Body of pancreas (tissue), 4 donors: ENCODE results near the gene BCOR. TPM values are rescaled to one million over a fixed set of nuclear protein-coding genes. Genes with fewer than 3 reads are reported as not detected.
A peak's percentile ranks its signal among the peaks of the same experiment; 100 is the strongest.

Experiments used
- ATAC-seq: fragments of 150-250 bp; one replicate; pipeline ENCODE4 v1.9.1; 2016
- DNase-seq, 4 donors: peaks; one replicate each; pipeline ENCODE4 v3.0.0-alpha.2; 2019
- H3K27ac ChIP-seq, 4 donors: fragments of 200-600 bp; sonication (generic); 1 replicate in 3 of 4; 2 replicates in 1 of 4; pipeline versions ENCODE4 v1.5.1 to v1.6.1; 2016 to 2019; ENCODE audit warnings: mild to moderate bottlenecking in 1 of 4, mixed read lengths in 1 of 4, moderate library complexity in 1 of 4
- H3K27me3 ChIP-seq, 2 donors: fragments of 200-600 bp; sonication (generic); one replicate each; pipeline ENCODE4 v1.6.0; 2016; ENCODE audit warnings: mild to moderate bottlenecking in 1 of 2
- H3K36me3 ChIP-seq, 2 donors: fragments of 200-600 bp; sonication (generic); replicated peaks in 1 of 2; 2 replicates each; pipeline ENCODE4 v1.5.1; 2016; ENCODE audit warnings: low read depth in 2 of 2; ENCODE audit not compliant: insufficient read depth in 1 of 2
- H3K4me1 ChIP-seq: fragments of 200-600 bp; sonication (generic); one replicate; pipeline ENCODE4 v1.6.0; 2016
- H3K4me3 ChIP-seq, 2 donors: fragments of 200-600 bp; sonication (generic); 1 replicate in 1 of 2; 2 replicates in 1 of 2; pipeline ENCODE4 v1.5.1; 2016 to 2019
- H3K9me3 ChIP-seq, 3 donors: fragments of 200-600 bp; sonication (generic); 1 replicate in 2 of 3; 2 replicates in 1 of 3; pipeline ENCODE4 v1.5.1; 2016
- CTCF ChIP-seq, 7 experiments: fragments of 450-650 bp in 4 of 7; fragments of 200-600 bp in 3 of 7; sonication (generic) in 3 of 7; IDR thresholded peaks; one replicate each; pipeline ENCODE4 v1.5.1; 2016 to 2019; ENCODE audit warnings: antibody characterized with exemption in 7 of 7
- POLR2A ChIP-seq, 3 donors: fragments of 450-650 bp; IDR thresholded peaks; one replicate each; pipeline ENCODE4 v1.6.1; 2016; ENCODE audit warnings: antibody characterized with exemption in 3 of 3, mild to moderate bottlenecking in 2 of 3
- WGBS, 2 donors: methylation state at CpG; one replicate each; pipeline ENCODE4 v1.1.5; 2017; 5-methylcytosine and 5-hydroxymethylcytosine counted together
- intact Hi-C: fragments of 100-400 bp; cut with DNase I; formaldehyde crosslinking; loops from one replicate; pipeline ENCODE4 v1.15.1; 2023
- total RNA-seq, 2 donors: library from RNA; depleted of rRNA; stranded (reverse); fragments of >200 nt; gene quantifications; one replicate each; pipeline ENCODE4 v1.1.0, GENCODE V29; 2016

The BCOR gene
- total RNA-seq: 10 to 100 TPM; 13.2 to 23.6 TPM

- H3K4me3 ChIP-seq: peak within 1 kb of the TSS; percentile 18 to 39
- intact Hi-C loops: loop anchor here (10.0 kb wide), 1 partner anchor 57 kb away; no protein-coding TSS in a partner anchor
- H3K27ac ChIP-seq: peak within 1 kb of the TSS; percentile 83 to 94 (median 90)
- 0% methylated on average over 44 of the region's 98 CpGs; no CpG with 5 or more reads in 1 of the 2 donors for WGBS, 2 donors
- TF ChIP-seq CTCF (IDR thresholded peaks at IDR 0.05): peak in 1 of 7 experiments; percentile 4
- TF ChIP-seq POLR2A (IDR thresholded peaks at IDR 0.05): peak; percentile 80 to 92 (median 87)
- H3K36me3 ChIP-seq: no peaks in the 10 kb centered on the region
- H3K9me3 ChIP-seq: no peaks in the 10 kb centered on the region
- DNase-seq (peak; percentile 79 to 85 (median 82)), ATAC-seq (peak; percentile 76)
- H3K27me3 ChIP-seq: no peaks in the 10 kb centered on the region
- H3K4me1 ChIP-seq: peaks cover 19% of the 10 kb centered on the region
These were observed at the start of gene BCOR for GRCh38 chrX:40097504-40098263. TSS of gene BCOR (minus strand) at chrX:40097958. CDS start at chrX:40077929, 20,029 bp downstream.

GRCh38 chrX:40147126-40147952 lies 49.6 kb upstream of the BCOR start:
- Histone ChIP-seq H3K36me3 (no peaks in the 10 kb centered on the region), H3K27me3 (no peaks in the 10 kb centered on the region), H3K27ac (no peak overlapping the region), H3K9me3 (no peaks in the 10 kb centered on the region), H3K4me3 (no peak overlapping the region), H3K4me1 (peaks cover 47% of the 10 kb centered on the region)
- 88 to 92% methylated on average over 37 to 38 of the region's 50 CpGs for WGBS, 2 donors
- TF ChIP-seq POLR2A (IDR thresholded peaks at IDR 0.05) (no peak), CTCF (IDR thresholded peaks at IDR 0.05) (no peak)
- no peak for ATAC-seq
- DNase-seq: no peak
- intact Hi-C loops: no loop called here

- H3K27me3 ChIP-seq: no peaks in the 10 kb centered on the region
- 37 to 67% methylated on average over 1 to 10 of the region's 77 CpGs for WGBS, 2 donors
- intact Hi-C loops: no loop called here
- H3K9me3 ChIP-seq: no peaks in the 10 kb centered on the region
- DNase-seq (peak; percentile 25 to 57 (median 51)), ATAC-seq (peak; percentile 48)
- H3K4me1 ChIP-seq: peaks cover 47% of the 10 kb centered on the region
- peak overlapping the region in 1 of 4 donors; percentile 21 for H3K27ac ChIP-seq
- TF ChIP-seq CTCF (IDR thresholded peaks at IDR 0.05): no peak
- peak in 2 of 3 donors; percentile 19 to 25 for TF ChIP-seq POLR2A (IDR thresholded peaks at IDR 0.05)
- no peaks in the 10 kb centered on the region for H3K36me3 ChIP-seq
- H3K4me3 ChIP-seq: no peak overlapping the region
These were observed 48.7 kb upstream of the BCOR start for GRCh38 chrX:40146262-40147125.

- peak overlapping the region in 1 of 4 donors; percentile 21 for H3K27ac ChIP-seq
- TF ChIP-seq CTCF (IDR thresholded peaks at IDR 0.05): no peak
- TF ChIP-seq POLR2A (IDR thresholded peaks at IDR 0.05): no peak
- 5% methylated on average over 22 of the region's 37 CpGs; no CpG with 5 or more reads in 1 of the 2 donors for WGBS, 2 donors
- peak; percentile 30 for ATAC-seq
- H3K9me3 ChIP-seq: no peaks in the 10 kb centered on the region
- H3K4me3 ChIP-seq: no peak overlapping the region
- DNase-seq: no peak
- intact Hi-C loops: no loop called here
- peaks cover 52% of the 10 kb centered on the region for H3K4me1 ChIP-seq
- H3K36me3 ChIP-seq: no peaks in the 10 kb centered on the region
- H3K27me3 ChIP-seq: no peaks in the 10 kb centered on the region
These were observed 48.1 kb upstream of the BCOR start for GRCh38 chrX:40145923-40146261.
